A549 (cell line): Measurements from ENCODE around the gene RPRD2. TPM values are rescaled to one million over a fixed set of nuclear protein-coding genes. Genes with fewer than 3 reads are reported as not detected.
"Not testable (repeated sequence)": the region's sequence is repeated elsewhere in the genome, so short reads cannot be mapped to it uniquely, and the experiment has no call there.

ENCODE experiments used
- ATAC-seq, 2 experiments: fragments of 200-7000 bp in 1 of 2; fragments of >200 bp in 1 of 2; cut with Nextera tagmentation in 1 of 2; cut with Tn5 transposase in 1 of 2; 3 replicates each; pipeline versions ENCODE4 v1.8.0 to v1.9.1; 2018 to 2020; ENCODE audit warnings: mild to moderate bottlenecking in 1 of 2, moderate library complexity in 1 of 2
- CTCF ChIA-PET: fragments of 300-600 bp; sonication (Branson Sonifier 250); formaldehyde crosslinking; extraction: SDS; loops from one replicate; lab custom pipeline; 2021; ENCODE audit warnings: antibody characterized with exemption, inconsistent platforms; lab: Yijun Ruan, JAX
- POLR2A ChIA-PET: fragments of 350-600 bp; formaldehyde crosslinking; extraction: SDS; loops from one replicate; lab custom pipeline; 2021; ENCODE audit warnings: antibody characterized with exemption, inconsistent platforms; lab: Yijun Ruan, JAX
- DNase-seq, 2 experiments: peaks; one replicate each; pipeline versions ENCODE4 v3.0.0 to v3.0.0-alpha.2; 2011 to 2016; ENCODE audit warnings: low read depth in 1 of 2, low spot score in 1 of 2
- FAIRE-seq: peaks from 2 replicates; lab custom pipeline; 2011; peaks lifted over from hg19 to GRCh38; lab: Jason Lieb, UNC
- H3K27ac ChIP-seq, 2 experiments: fragments of >200 bp; sonication (Bioruptor Twin); formaldehyde crosslinking; 3 replicates each; pipeline ENCODE4 v1.5.1; 2016 to 2017
- H3K4me1 ChIP-seq: fragments of >200 bp; sonication (Bioruptor Twin); formaldehyde crosslinking; 3 replicates; pipeline ENCODE4 v1.6.1; 2016
- H3K4me2 ChIP-seq: fragments of >200 bp; sonication (Bioruptor Twin); formaldehyde crosslinking; 3 replicates; pipeline ENCODE4 v1.6.1; 2016
- H3K4me3 ChIP-seq: fragments of >200 bp; sonication (Bioruptor Twin); formaldehyde crosslinking; 3 replicates; pipeline ENCODE4 v1.5.1; 2016
- H3K9me3 ChIP-seq: fragments of >200 bp; sonication (Bioruptor Twin); formaldehyde crosslinking; 3 replicates; pipeline ENCODE4 v1.6.1; 2016
- CBX2 ChIP-seq: fragments of 200-600 bp; sonication (generic); IDR thresholded peaks from 2 replicates; pipeline ENCODE4 v1.6.1; 2016; ENCODE audit warnings: low read depth, mild to moderate bottlenecking, borderline replicate concordance
- CBX8 ChIP-seq: fragments of 200-600 bp; sonication (generic); IDR thresholded peaks from 2 replicates; pipeline ENCODE4 v1.6.1; 2016
- CEBPB ChIP-seq, 2 experiments: fragments of >200 bp in 1 of 2; sonication (Bioruptor Twin) in 1 of 2; formaldehyde crosslinking in 1 of 2; IDR thresholded peaks; 2 replicates each; pipeline ENCODE4 v1.6.1; 2012 to 2016
- CTCF ChIP-seq: fragments of >200 bp; sonication (Bioruptor Twin); formaldehyde crosslinking; IDR thresholded peaks from 3 replicates; pipeline ENCODE4 v1.5.1; 2016
- E2F6 ChIP-seq: IDR thresholded peaks from 2 replicates; pipeline ENCODE4 v1.6.1; 2012; ENCODE audit warnings: low read depth, borderline replicate concordance
- FOXS1 ChIP-seq: fragments of 250-450 bp; sonication (Bioruptor Pico); IDR thresholded peaks from 2 replicates; pipeline ENCODE4 v1.5.0; 2020; ENCODE audit warnings: mild to moderate bottlenecking, moderate library complexity
- HOXA7 ChIP-seq: fragments of 250-450 bp; sonication (Bioruptor Pico); IDR thresholded peaks from 2 replicates; pipeline ENCODE4 v1.5.0; 2020; ENCODE audit warnings: mild to moderate bottlenecking, moderate library complexity
- NFE2L2 ChIP-seq: fragments of 150-350 bp; conservative IDR thresholded peaks from 2 replicates; pipeline ENCODE4 v1.6.1; 2014; ENCODE audit warnings: low read length
- NPAS2 ChIP-seq: fragments of 250-450 bp; sonication (Bioruptor Pico); IDR thresholded peaks from 2 replicates; pipeline ENCODE4 v1.8.0; 2022; ENCODE audit warnings: mild to moderate bottlenecking, moderate library complexity, borderline replicate concordance
- PBX3 ChIP-seq: IDR thresholded peaks from 2 replicates; pipeline ENCODE4 v1.6.1; 2012
- PHF8 ChIP-seq: fragments of 200-600 bp; sonication (generic); IDR thresholded peaks from 2 replicates; pipeline ENCODE4 v1.6.1; 2016; ENCODE audit warnings: low read depth, mild to moderate bottlenecking, antibody characterized with exemption, moderate library complexity, borderline replicate concordance
- RCOR1 ChIP-seq: fragments of 150-350 bp; IDR thresholded peaks from 2 replicates; pipeline ENCODE4 v1.6.1; 2014; ENCODE audit warnings: antibody characterized with exemption, low read length, low read depth
- TFCP2L1 ChIP-seq: fragments of 250-450 bp; sonication (Bioruptor Pico); IDR thresholded peaks from 2 replicates; pipeline ENCODE4 v1.5.0; 2021; ENCODE audit warnings: mild to moderate bottlenecking
- ZC3H11A ChIP-seq: fragments of 450-650 bp; IDR thresholded peaks from 2 replicates; pipeline ENCODE4 v1.6.1; 2014; ENCODE audit warnings: antibody characterized with exemption, mild to moderate bottlenecking
- ZNF302 ChIP-seq: fragments of 250-450 bp; sonication (Bioruptor Pico); IDR thresholded peaks from 2 replicates; pipeline ENCODE4 v1.9.0; 2021; ENCODE audit warnings: inconsistent platforms, mild to moderate bottlenecking, moderate library complexity
- ZSCAN20 ChIP-seq: fragments of 250-450 bp; sonication (Bioruptor Pico); IDR thresholded peaks from 2 replicates; pipeline ENCODE4 v1.8.0; 2022; ENCODE audit warnings: mild to moderate bottlenecking, moderate library complexity
- WGBS: methylation state at CpG from one replicate; pipeline ENCODE4 v1.1.6; 2017; ENCODE audit errors: missing lambda C conversion rate; 5-methylcytosine and 5-hydroxymethylcytosine counted together
- polyA plus RNA-seq, 4 experiments: library from polyadenylated mRNA; depleted of rRNA in 3 of 4; stranded (reverse); fragments of >200 nt; fragmentation: RNase III in 1 of 4; extraction: RNeasy Plus Mini Kit Qiagen cat#74134 plus additional on column Dnase treatment in 1 of 4; gene quantifications; 2 replicates in 3 of 4; 3 replicates in 1 of 4; pipeline ENCODE4 v1.2.3, GENCODE V29; 2011 to 2017
- TF ChIP-seq, protein P1 (sequence below): fragments of >200 bp; sonication (Bioruptor Twin); formaldehyde crosslinking; IDR thresholded peaks from 2 replicates; pipeline ENCODE4 v1.6.1; 2016
- TF ChIP-seq, protein P2 (sequence below): fragments of 450-650 bp; IDR thresholded peaks from 2 replicates; pipeline ENCODE4 v1.6.1; 2014; ENCODE audit warnings: antibody characterized with exemption
- TF ChIP-seq, protein P3 (sequence below): IDR thresholded peaks from 2 replicates; pipeline ENCODE4 v1.6.1; 2012

The RPRD2 gene
- polyA plus RNA-seq, 2 of the 4 experiments (the other 2 are of a cell fraction) = 10.3 to 20.8 TPM

- H3K4me2 ChIP-seq = no peak overlapping the region
- H3K4me1 ChIP-seq = peaks cover 13% of the 10 kb centered on the region
- ATAC-seq (no peak), DNase-seq (no peak), FAIRE-seq (no peak)
- ChIA-PET POLR2A (no interaction called here), CTCF (interaction anchor here (1.1 kb wide), 1 partner anchor 10 kb away, joined by 3 read pairs; no protein-coding TSS in a partner anchor)
- no peak overlapping the region for H3K27ac ChIP-seq
- H3K4me3 ChIP-seq = no peak overlapping the region
- WGBS = 96% methylated on average over 3 of the region's 3 CpGs
- no peaks in the 10 kb centered on the region for H3K9me3 ChIP-seq
- no peak for TF ChIP-seq HOXA7 (CRISPR knock-in tag)
- TF ChIP-seq ZC3H11A = no peak
- no peak for TF ChIP-seq NFE2L2
- TF ChIP-seq ZSCAN20 (CRISPR knock-in tag) = no peak
- TF ChIP-seq TFCP2L1 (CRISPR knock-in tag) = no peak
- TF ChIP-seq, protein P1, sequence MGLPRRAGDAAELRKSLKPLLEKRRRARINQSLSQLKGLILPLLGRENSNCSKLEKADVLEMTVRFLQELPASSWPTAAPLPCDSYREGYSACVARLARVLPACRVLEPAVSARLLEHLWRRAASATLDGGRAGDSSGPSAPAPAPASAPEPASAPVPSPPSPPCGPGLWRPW = no peak
- no peak for TF ChIP-seq NPAS2 (CRISPR knock-in tag)
- no peak for TF ChIP-seq E2F6
- no peak for TF ChIP-seq CTCF
- no peak for TF ChIP-seq FOXS1 (CRISPR knock-in tag)
- TF ChIP-seq CBX8 = no peak
- TF ChIP-seq CBX2 = no peak
- TF ChIP-seq RCOR1 = no peak
- no peak for TF ChIP-seq PHF8
- no peak for TF ChIP-seq PBX3
- no peak for TF ChIP-seq ZNF302 (CRISPR knock-in tag)
- TF ChIP-seq, protein P2, sequence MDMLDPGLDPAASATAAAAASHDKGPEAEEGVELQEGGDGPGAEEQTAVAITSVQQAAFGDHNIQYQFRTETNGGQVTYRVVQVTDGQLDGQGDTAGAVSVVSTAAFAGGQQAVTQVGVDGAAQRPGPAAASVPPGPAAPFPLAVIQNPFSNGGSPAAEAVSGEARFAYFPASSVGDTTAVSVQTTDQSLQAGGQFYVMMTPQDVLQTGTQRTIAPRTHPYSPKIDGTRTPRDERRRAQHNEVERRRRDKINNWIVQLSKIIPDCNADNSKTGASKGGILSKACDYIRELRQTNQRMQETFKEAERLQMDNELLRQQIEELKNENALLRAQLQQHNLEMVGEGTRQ = no peak
- TF ChIP-seq, protein P3, sequence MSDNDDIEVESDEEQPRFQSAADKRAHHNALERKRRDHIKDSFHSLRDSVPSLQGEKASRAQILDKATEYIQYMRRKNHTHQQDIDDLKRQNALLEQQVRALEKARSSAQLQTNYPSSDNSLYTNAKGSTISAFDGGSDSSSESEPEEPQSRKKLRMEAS = no peak
- TF ChIP-seq CEBPB (IDR thresholded peaks at IDR 0.05) = no peak
Observed at GRCh38 chr1:150392627-150393026, 28.7 kb downstream of the RPRD2 start.

GRCh38 chr1:150395115-150395514 is 31.2 kb downstream of the RPRD2 start:
- not testable (repeated sequence) for H3K4me1 ChIP-seq, H3K9me3 ChIP-seq, H3K27ac ChIP-seq, ATAC-seq, DNase-seq, FAIRE-seq, H3K4me3 ChIP-seq, H3K4me2 ChIP-seq
- ChIA-PET POLR2A (interaction anchor here (0.6 kb wide), 1 partner anchor 80 kb away, joined by 6 read pairs; no protein-coding TSS in a partner anchor), CTCF (interaction anchor here (1.4 kb wide), 1 partner anchor 23 kb away, joined by 3 read pairs; no protein-coding TSS in a partner anchor)
- 79% methylated on average over 2 of the region's 2 CpGs for WGBS
